HepG2 (cell line): Measurements from ENCODE around the gene ACOXL. TPM values are rescaled to one million over a fixed set of nuclear protein-coding genes. Genes with fewer than 3 reads are reported as not detected.

Experiments
- ATAC-seq: fragments of 200-7000 bp; cut with Tn5 transposase; 3 replicates; pipeline ENCODE4 v1.9.1; 2020; ENCODE audit warnings: mild to moderate bottlenecking, moderate library complexity
- BruUV-seq: library from RNA; stranded (reverse); fragments of 400-500 nt; replicated peaks from 2 replicates; lab custom pipeline; 2021; lab: Mats Ljungman, UMichigan
- CTCF ChIA-PET: fragments of 300-600 bp; formaldehyde crosslinking; extraction: SDS; loops from one replicate; lab custom pipeline; 2021; ENCODE audit warnings: low total read pairs, inconsistent platforms, low intra/inter-chr PET ratio; lab: Yijun Ruan, JAX
- POLR2A ChIA-PET: fragments of 350-600 bp; sonication (Branson Sonifier 250); formaldehyde crosslinking; loops from one replicate; lab custom pipeline; 2020; ENCODE audit warnings: antibody characterized with exemption, inconsistent platforms; lab: Yijun Ruan, JAX
- DNase-seq: peaks from one replicate; pipeline ENCODE4 v3.0.0-alpha.2; 2015; ENCODE audit warnings: low spot score
- FAIRE-seq: peaks from 3 replicates; lab custom pipeline; 2011; peaks lifted over from hg19 to GRCh38; lab: Jason Lieb, UNC
- H2AFZ ChIP-seq: one replicate; pipeline ENCODE4 v1.6.1; 2011; ENCODE audit warnings: low read length, inconsistent platforms
- H3K27ac ChIP-seq: fragments of 300-600 bp; 3 replicates; pipeline ENCODE4 v1.8.0; 2011; ENCODE audit warnings: mixed run types, mild to moderate bottlenecking, mixed read lengths, low read length, inconsistent platforms; ENCODE audit not compliant: insufficient read depth; ENCODE audit errors: extremely low read length
- H3K27me3 ChIP-seq, 2 experiments: fragments of 200-600 bp in 1 of 2; 2 replicates in 1 of 2; 3 replicates in 1 of 2; pipeline versions ENCODE4 v1.6.0 to v1.8.0; 2011; ENCODE audit warnings: low read length in 2 of 2, mild to moderate bottlenecking in 2 of 2, moderate library complexity in 2 of 2, inconsistent platforms in 1 of 2; ENCODE audit not compliant: insufficient read depth in 2 of 2, control insufficient read depth in 1 of 2
- H3K36me3 ChIP-seq, 2 experiments: fragments of 200-600 bp in 1 of 2; replicated peaks in 1 of 2; 2 replicates in 1 of 2; 3 replicates in 1 of 2; pipeline versions ENCODE4 v1.5.1 to v1.8.0; 2011; ENCODE audit warnings: low read length in 2 of 2, inconsistent platforms in 1 of 2; ENCODE audit not compliant: insufficient read depth in 2 of 2, control insufficient read depth in 1 of 2
- H3K4me1 ChIP-seq: 2 replicates; pipeline ENCODE4 v1.5.1; 2012; ENCODE audit warnings: low read length, inconsistent platforms; ENCODE audit not compliant: insufficient read depth
- H3K4me2 ChIP-seq: 2 replicates; pipeline ENCODE4 v1.6.0; 2011; ENCODE audit warnings: low read depth, low read length, inconsistent platforms
- H3K4me3 ChIP-seq, 3 experiments: fragments of 200-600 bp in 1 of 3; sonication (generic), shearing (Covaris generic) in 1 of 3; replicated peaks in 1 of 3; 2 replicates each; pipeline ENCODE4 v1.5.1; 2011 to 2016; ENCODE audit warnings: low read length in 3 of 3, inconsistent platforms in 2 of 3, low read depth in 2 of 3, mild to moderate bottlenecking in 2 of 3, control low read depth in 1 of 3, mixed read lengths in 1 of 3; ENCODE audit not compliant: insufficient read depth in 1 of 3
- H3K79me2 ChIP-seq: one replicate; pipeline ENCODE4 v1.6.1; 2011; ENCODE audit warnings: low read length, inconsistent platforms; ENCODE audit not compliant: insufficient read depth
- H3K9ac ChIP-seq: 2 replicates; pipeline ENCODE4 v1.6.0; 2011; ENCODE audit warnings: mild to moderate bottlenecking, low read depth, low read length, inconsistent platforms; ENCODE audit not compliant: insufficient read depth
- H3K9me3 ChIP-seq: 2 replicates; pipeline ENCODE4 v1.5.1; 2012; ENCODE audit warnings: mild to moderate bottlenecking, low read length
- H4K20me1 ChIP-seq: 2 replicates; pipeline ENCODE4 v1.6.0; 2011; ENCODE audit warnings: inconsistent platforms, mild to moderate bottlenecking, low read length, moderate library complexity; ENCODE audit not compliant: insufficient read depth
- GABPB1 ChIP-seq: IDR thresholded peaks from 2 replicates; pipeline ENCODE4 v1.6.1; 2016; ENCODE audit warnings: mild to moderate bottlenecking, missing genetic modification reagents, moderate library complexity, missing compliant biosample characterization
- HCFC1 ChIP-seq: fragments of 150-350 bp; IDR thresholded peaks from 2 replicates; pipeline ENCODE4 v1.6.1; 2014; ENCODE audit warnings: low read depth, low read length
- KAT2B ChIP-seq: fragments of 150-350 bp; IDR thresholded peaks from 2 replicates; pipeline ENCODE4 v1.6.1; 2014; ENCODE audit warnings: low read depth, low read length, borderline replicate concordance
- MTA1 ChIP-seq: sonication (generic); formaldehyde crosslinking; IDR thresholded peaks from 2 replicates; pipeline ENCODE4 v1.4.0; 2020; ENCODE audit warnings: missing genetic modification reagents, mild to moderate bottlenecking, borderline replicate concordance
- NPAS2 ChIP-seq: sonication (generic); formaldehyde crosslinking; IDR thresholded peaks from 2 replicates; pipeline ENCODE4 v1.8.0; 2022; ENCODE audit warnings: mild to moderate bottlenecking, missing genetic modification reagents, borderline replicate concordance
- REPIN1 ChIP-seq: sonication (generic); formaldehyde crosslinking; IDR thresholded peaks from 2 replicates; pipeline ENCODE4 v1.8.0; 2022; ENCODE audit warnings: missing genetic modification reagents, low read depth, mild to moderate bottlenecking, borderline replicate concordance
- TAF15 ChIP-seq: fragments of 200-400 bp; formaldehyde crosslinking; IDR thresholded peaks from one replicate; pipeline ENCODE4 v1.6.1; 2018; ENCODE audit warnings: mild to moderate bottlenecking, low read depth, low read length; ENCODE audit not compliant: poor library complexity, severe bottlenecking
- TRIM24 ChIP-seq: sonication (generic); formaldehyde crosslinking; IDR thresholded peaks from 2 replicates; pipeline ENCODE4 v1.8.0; 2022; ENCODE audit warnings: mild to moderate bottlenecking, missing genetic modification reagents
- ZNF563 ChIP-seq: sonication (generic); formaldehyde crosslinking; IDR thresholded peaks from 2 replicates; pipeline ENCODE4 v1.8.0; 2022; ENCODE audit warnings: mild to moderate bottlenecking, moderate library complexity, missing genetic modification reagents
- ZNF572 ChIP-seq: sonication (generic); formaldehyde crosslinking; IDR thresholded peaks from 2 replicates; pipeline ENCODE4 v1.5.1; 2020; ENCODE audit warnings: mild to moderate bottlenecking, missing genetic modification reagents
- WGBS: methylation state at CpG from one replicate; pipeline ENCODE4 v1.1.6; 2017; ENCODE audit warnings: low lambda C conversion rate; 5-methylcytosine and 5-hydroxymethylcytosine counted together
- in situ Hi-C: cut with HindIII; loops from 2 replicates; pipeline ENCODE4 v1.10.0; 2017; ENCODE audit warnings: low pct_unique_long_range_greater_than_20kb; ENCODE audit not compliant: extremely low pct_ligation_motif_present
- intact Hi-C: fragments of 100-400 bp; cut with micrococcal nuclease; formaldehyde crosslinking; loops from one replicate; pipeline ENCODE4 v1.10.0; 2022; ENCODE audit not compliant: unreplicated experiment
- polyA plus RNA-seq, 8 experiments: library from polyadenylated mRNA; depleted of rRNA in 3 of 8; stranded (reverse) in 7 of 8; unstranded in 1 of 8; fragments of >200 nt; fragmentation: Illumina TruSeq in 4 of 8; extraction: Trizol in 4 of 8; gene quantifications; 2 replicates each; pipeline versions ENCODE4 v1.2.1 to v1.2.3, GENCODE V29; 2011 to 2016; ENCODE audit warnings: low read depth in 4 of 8, missing spikeins in 1 of 8, mixed read lengths in 1 of 8; ENCODE audit not compliant: insufficient read depth in 1 of 8
- total RNA-seq, 5 experiments: library from RNA; depleted of rRNA; stranded (reverse); fragments of >200 nt; fragmentation: Illumina TruSeq; extraction: Trizol; gene quantifications; 2 replicates each; pipeline ENCODE4 v1.2.3, GENCODE V29; 2016; ENCODE audit warnings: low read depth in 1 of 5
- TF ChIP-seq, protein P1 (sequence below): sonication (generic); formaldehyde crosslinking; IDR thresholded peaks from 2 replicates; pipeline ENCODE4 v1.5.0; 2020; ENCODE audit warnings: mild to moderate bottlenecking, missing genetic modification reagents, borderline replicate concordance

The ACOXL gene
- total and polyA plus RNA-seq, 2 of the 13 experiments (the other 11 are each of a cell fraction or from before 2014, with no cell fraction given) = not detected

DNA sequence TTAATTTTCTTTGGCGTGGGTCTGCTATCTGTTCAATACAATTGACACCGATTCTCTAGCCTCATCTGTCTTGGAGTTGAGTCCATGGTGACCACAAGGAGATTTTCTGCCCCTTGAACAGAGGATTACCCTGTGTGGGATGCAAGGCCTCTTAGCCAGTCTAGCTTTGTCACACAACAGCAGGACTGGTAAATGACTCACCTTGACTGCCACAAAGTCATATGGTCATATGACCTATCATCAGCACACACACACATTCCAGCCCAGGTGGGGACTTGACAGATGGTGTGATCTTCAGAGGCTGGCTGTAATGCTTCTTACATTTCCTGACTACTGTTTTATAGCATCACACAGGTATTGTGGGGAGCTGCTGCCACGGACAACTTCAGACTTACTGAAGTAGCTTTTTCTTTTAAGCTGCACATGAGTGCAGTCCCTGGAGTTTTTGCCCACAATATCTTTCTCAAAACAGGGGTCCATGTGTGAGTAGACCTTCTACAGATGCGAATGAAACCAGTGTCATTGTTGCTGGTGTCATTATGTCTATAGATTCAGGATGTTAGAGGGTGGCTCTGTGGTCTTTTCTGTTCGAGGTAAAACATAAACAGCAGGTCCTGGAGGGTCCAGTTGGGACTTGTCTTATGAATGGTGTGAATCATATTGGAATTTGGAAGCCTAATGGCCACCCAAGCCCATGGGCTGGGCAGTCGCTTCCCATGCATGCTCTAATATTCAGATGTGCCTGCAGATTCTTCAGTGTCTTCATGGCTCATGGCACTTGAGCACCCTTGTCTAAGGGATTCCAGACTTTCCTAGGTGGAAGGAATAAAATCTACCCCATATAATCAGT lies 18.6 kb upstream of the ACOXL start:
- CTCF ChIA-PET = no interaction called here
- DNase-seq (peak; percentile 22), FAIRE-seq (no peak), ATAC-seq (no peak; the same call in 2 of the 3 replicates)
- TF ChIP-seq TAF15 = no peak
- no peak for TF ChIP-seq GABPB1
- TF ChIP-seq KAT2B = no peak
- TF ChIP-seq MTA1 (CRISPR knock-in tag) = no peak
- TF ChIP-seq, protein P1, sequence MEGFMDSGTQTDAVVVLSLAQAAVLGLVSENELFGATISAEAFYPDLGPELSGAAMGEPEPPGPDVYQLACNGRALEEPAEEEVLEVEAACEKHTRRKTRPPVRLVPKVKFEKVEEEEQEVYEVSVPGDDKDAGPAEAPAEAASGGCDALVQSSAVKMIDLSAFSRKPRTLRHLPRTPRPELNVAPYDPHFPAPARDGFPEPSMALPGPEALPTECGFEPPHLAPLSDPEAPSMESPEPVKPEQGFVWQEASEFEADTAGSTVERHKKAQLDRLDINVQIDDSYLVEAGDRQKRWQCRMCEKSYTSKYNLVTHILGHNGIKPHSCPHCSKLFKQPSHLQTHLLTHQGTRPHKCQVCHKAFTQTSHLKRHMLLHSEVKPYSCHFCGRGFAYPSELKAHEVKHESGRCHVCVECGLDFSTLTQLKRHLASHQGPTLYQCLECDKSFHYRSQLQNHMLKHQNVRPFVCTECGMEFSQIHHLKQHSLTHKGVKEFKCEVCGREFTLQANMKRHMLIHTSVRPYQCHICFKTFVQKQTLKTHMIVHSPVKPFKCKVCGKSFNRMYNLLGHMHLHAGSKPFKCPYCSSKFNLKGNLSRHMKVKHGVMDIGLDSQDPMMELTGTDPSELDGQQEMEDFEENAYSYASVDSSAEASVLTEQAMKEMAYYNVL (CRISPR knock-in tag) = no peak
- TF ChIP-seq REPIN1 (CRISPR knock-in tag) = no peak
- no peak for TF ChIP-seq ZNF572 (CRISPR knock-in tag)
- TF ChIP-seq NPAS2 (CRISPR knock-in tag) = no peak
- TF ChIP-seq HCFC1 = no peak
- TF ChIP-seq TRIM24 (CRISPR knock-in tag) = no peak
- TF ChIP-seq ZNF563 (CRISPR knock-in tag) = no peak
- Histone ChIP-seq H3K4me2 (no peak overlapping the region), H3K79me2 (no peaks in the 10 kb centered on the region), H3K4me3 (no peak overlapping the region), H3K9ac (no peak overlapping the region), H4K20me1 (no peaks in the 10 kb centered on the region), H3K27me3 (peaks cover 8 to 26% of the 10 kb centered on the region in 2 experiments; a peak in 4 of 5 replicates), H3K27ac (no peak overlapping the region), H3K4me1 (no peaks in the 10 kb centered on the region), H2AFZ (no peak overlapping the region), H3K36me3 (no peaks in the 10 kb centered on the region), H3K9me3 (no peaks in the 10 kb centered on the region)
- 9% methylated on average over 6 of the region's 6 CpGs for WGBS
- POLR2A ChIA-PET = no interaction called here
- BruUV-seq = no TSS peak
- intact Hi-C loops = no loop called here
- in situ Hi-C loops = no loop called here
